Measurements from ENCODE around the gene FRMD4B.

FRMD4B gene

GRCh38 chr3:69359339-69359893 lies 26.5 kb downstream of the FRMD4B start:
- Histone ChIP-seq H3K4me1 (ENCODE audit: control insufficient read depth, insufficient read depth, low read length) (peaks cover 3% of the 10 kb centered on the region), H3K27me3 (replicated peaks; ENCODE audit: control insufficient read depth, insufficient read depth, low read length) (no peaks in the 10 kb centered on the region), H3K9ac (ENCODE audit: low read length) (no peak overlapping the region), H3K4me3 (ENCODE audit: low read length) (no peak overlapping the region), H3K36me3 (ENCODE audit: control insufficient read depth, insufficient read depth, low read length, severe bottlenecking) (no peaks in the 10 kb centered on the region), H3K9me3 (ENCODE audit: control insufficient read depth, low read length) (peaks cover 5% of the 10 kb centered on the region)
- no peak for DNase-seq (ENCODE audit: low read depth)

DNA sequence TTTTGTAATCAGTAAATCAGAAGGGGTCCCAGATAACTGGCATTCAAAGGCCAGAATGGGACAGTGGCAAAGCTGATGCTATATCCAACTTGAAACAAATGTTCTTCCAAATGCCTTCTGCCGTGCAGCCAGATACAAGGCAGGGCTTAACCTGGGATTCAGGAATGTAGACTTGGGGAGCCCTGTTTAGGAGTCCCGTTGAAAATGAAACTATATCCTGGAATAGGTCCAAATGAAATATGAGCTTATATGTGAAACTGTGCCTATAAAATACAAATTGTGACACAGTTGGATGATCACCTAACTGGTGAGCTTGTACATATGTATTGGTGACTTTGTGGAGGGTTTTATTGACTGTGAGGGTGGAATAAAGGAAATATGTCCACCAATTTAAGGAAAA lies 28.7 kb downstream of the FRMD4B start:
- no peak for DNase-seq (ENCODE audit: low read depth)
- no peaks in the 10 kb centered on the region for H3K4me1 ChIP-seq (ENCODE audit: control insufficient read depth, insufficient read depth, low read length)
- no peak overlapping the region for H3K4me3 ChIP-seq (ENCODE audit: low read length)

GRCh38 chr3:69354948-69355347 lies 30.9 kb downstream of the FRMD4B start:
- Histone ChIP-seq H3K9me3 (ENCODE audit: control insufficient read depth, low read length) (peaks cover 5% of the 10 kb centered on the region), H3K4me3 (ENCODE audit: low read length) (no peak overlapping the region), H3K9ac (ENCODE audit: low read length) (no peak overlapping the region), H3K27me3 (replicated peaks; ENCODE audit: control insufficient read depth, insufficient read depth, low read length) (no peaks in the 10 kb centered on the region), H3K36me3 (ENCODE audit: control insufficient read depth, insufficient read depth, low read length, severe bottlenecking) (no peaks in the 10 kb centered on the region), H3K4me1 (ENCODE audit: control insufficient read depth, insufficient read depth, low read length) (no peaks in the 10 kb centered on the region)
- DNase-seq (ENCODE audit: low read depth), result no peak

More for the DNA sequence above, 28.7 kb downstream of the FRMD4B start:
- Histone ChIP-seq H3K36me3 (ENCODE audit: control insufficient read depth, insufficient read depth, low read length, severe bottlenecking) (no peaks in the 10 kb centered on the region), H3K27me3 (replicated peaks; ENCODE audit: control insufficient read depth, insufficient read depth, low read length) (no peaks in the 10 kb centered on the region), H3K9ac (ENCODE audit: low read length) (no peak overlapping the region), H3K9me3 (ENCODE audit: control insufficient read depth, low read length) (peaks cover 5% of the 10 kb centered on the region)

GRCh38 chr3:69353503-69353902 lies 32.4 kb downstream of the FRMD4B start:
- Histone ChIP-seq H3K9ac (ENCODE audit: low read length) (no peak overlapping the region), H3K4me1 (ENCODE audit: control insufficient read depth, insufficient read depth, low read length) (no peaks in the 10 kb centered on the region), H3K27me3 (replicated peaks; ENCODE audit: control insufficient read depth, insufficient read depth, low read length) (no peaks in the 10 kb centered on the region), H3K9me3 (ENCODE audit: control insufficient read depth, low read length) (peaks cover under 1% of the 10 kb centered on the region), H3K36me3 (ENCODE audit: control insufficient read depth, insufficient read depth, low read length, severe bottlenecking) (no peaks in the 10 kb centered on the region), H3K4me3 (ENCODE audit: low read length) (no peak overlapping the region)
- no peak for DNase-seq (ENCODE audit: low read depth)

- Histone ChIP-seq H3K27me3 (replicated peaks; ENCODE audit: control insufficient read depth, insufficient read depth, low read length) (no peaks in the 10 kb centered on the region), H3K4me3 (ENCODE audit: low read length) (no peak overlapping the region), H3K4me1 (ENCODE audit: control insufficient read depth, insufficient read depth, low read length) (no peaks in the 10 kb centered on the region), H3K9ac (ENCODE audit: low read length) (no peak overlapping the region), H3K36me3 (ENCODE audit: control insufficient read depth, insufficient read depth, low read length, severe bottlenecking) (no peaks in the 10 kb centered on the region), H3K9me3 (ENCODE audit: control insufficient read depth, low read length) (no peaks in the 10 kb centered on the region)
- no peak for DNase-seq (ENCODE audit: low read depth)
These were observed 32.8 kb downstream of the FRMD4B start for GRCh38 chr3:69353088-69353478.

- H3K4me1 ChIP-seq (ENCODE audit: control insufficient read depth, insufficient read depth, low read length), result no peaks in the 10 kb centered on the region
- H3K9me3 ChIP-seq (ENCODE audit: control insufficient read depth, low read length), result no peaks in the 10 kb centered on the region
- no peak overlapping the region for H3K4me3 ChIP-seq (ENCODE audit: low read length)
- H3K27me3 ChIP-seq (replicated peaks; ENCODE audit: control insufficient read depth, insufficient read depth, low read length), result no peaks in the 10 kb centered on the region
- no peak for DNase-seq (ENCODE audit: low read depth)
- no peak overlapping the region for H3K9ac ChIP-seq (ENCODE audit: low read length)
- no peaks in the 10 kb centered on the region for H3K36me3 ChIP-seq (ENCODE audit: control insufficient read depth, insufficient read depth, low read length, severe bottlenecking)
These were observed 33.4 kb downstream of the FRMD4B start for GRCh38 chr3:69352305-69353087.

DNA sequence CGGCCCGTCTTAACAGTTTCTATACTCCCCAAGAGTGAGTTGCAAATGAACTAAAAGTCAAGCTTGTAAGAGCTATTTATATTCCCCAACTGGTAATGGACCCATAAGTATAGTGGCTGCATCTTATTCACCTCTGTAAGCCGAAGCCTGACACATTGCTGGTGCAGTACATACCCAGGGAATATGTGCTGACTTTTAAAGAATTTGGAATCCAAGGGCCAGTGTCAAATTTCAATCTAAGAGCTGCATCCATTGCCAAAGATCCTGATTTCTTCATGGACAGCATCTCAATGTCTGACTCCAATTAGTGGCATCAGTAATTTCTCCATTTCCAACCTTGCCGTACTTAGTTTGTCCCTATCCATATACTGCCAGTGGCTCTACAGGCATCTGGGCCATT lies 42.0 kb downstream of the FRMD4B start:
- Histone ChIP-seq H3K9me3 (ENCODE audit: control insufficient read depth, low read length) (no peaks in the 10 kb centered on the region), H3K4me3 (ENCODE audit: low read length) (no peak overlapping the region), H3K36me3 (ENCODE audit: control insufficient read depth, insufficient read depth, low read length, severe bottlenecking) (no peaks in the 10 kb centered on the region), H3K4me1 (ENCODE audit: control insufficient read depth, insufficient read depth, low read length) (peaks cover 6% of the 10 kb centered on the region), H3K27me3 (replicated peaks; ENCODE audit: control insufficient read depth, insufficient read depth, low read length) (no peaks in the 10 kb centered on the region), H3K9ac (ENCODE audit: low read length) (no peak overlapping the region)
- DNase-seq (ENCODE audit: low read depth), result peak; percentile 84

DNA sequence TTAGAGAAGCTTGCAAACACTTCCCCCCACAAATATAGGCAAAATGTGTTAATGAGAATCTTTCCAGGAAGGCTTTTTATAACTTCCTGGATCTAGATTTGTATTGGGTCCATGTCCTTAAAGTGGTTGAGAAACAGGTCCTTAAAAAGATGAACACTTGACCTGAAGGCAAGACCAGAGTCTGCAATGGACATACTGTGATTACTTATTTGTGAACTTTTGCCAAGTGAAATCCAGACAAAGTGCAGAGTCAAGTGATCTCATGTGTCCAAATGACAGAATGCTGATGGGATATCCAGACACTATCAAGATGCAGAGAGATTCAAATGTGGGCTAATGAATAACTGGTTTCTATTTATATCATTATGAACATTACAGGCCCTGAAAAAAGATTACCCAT lies 43.8 kb downstream of the FRMD4B start:
- Histone ChIP-seq H3K36me3 (ENCODE audit: control insufficient read depth, insufficient read depth, low read length, severe bottlenecking) (no peaks in the 10 kb centered on the region), H3K4me1 (ENCODE audit: control insufficient read depth, insufficient read depth, low read length) (peaks cover 6% of the 10 kb centered on the region), H3K9me3 (ENCODE audit: control insufficient read depth, low read length) (no peaks in the 10 kb centered on the region), H3K4me3 (ENCODE audit: low read length) (no peak overlapping the region), H3K27me3 (replicated peaks; ENCODE audit: control insufficient read depth, insufficient read depth, low read length) (no peaks in the 10 kb centered on the region), H3K9ac (ENCODE audit: low read length) (no peak overlapping the region)
- DNase-seq (ENCODE audit: low read depth), result no peak

DNA sequence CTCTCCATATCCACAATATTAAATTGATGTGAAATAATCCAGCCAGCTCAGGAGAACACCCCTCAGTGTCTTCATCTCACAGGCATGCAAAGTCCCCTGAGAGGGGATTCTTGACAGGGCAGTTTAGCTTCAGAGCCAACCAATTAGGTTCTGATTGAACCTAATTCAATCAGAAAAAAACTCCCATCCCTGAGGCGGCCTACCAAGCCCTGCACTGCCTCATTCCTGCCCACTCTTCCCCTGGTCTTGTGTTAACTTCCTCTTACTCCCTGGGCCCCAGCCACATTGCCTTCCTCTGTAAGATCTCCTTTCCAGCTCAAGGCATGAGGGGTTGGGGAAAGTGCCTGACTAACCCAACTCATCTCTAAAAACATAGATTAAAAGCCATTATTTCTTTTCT lies 46.1 kb downstream of the FRMD4B start:
- Histone ChIP-seq H3K9me3 (ENCODE audit: control insufficient read depth, low read length) (no peaks in the 10 kb centered on the region), H3K27me3 (replicated peaks; ENCODE audit: control insufficient read depth, insufficient read depth, low read length) (no peaks in the 10 kb centered on the region), H3K4me1 (ENCODE audit: control insufficient read depth, insufficient read depth, low read length) (peaks cover 6% of the 10 kb centered on the region), H3K36me3 (ENCODE audit: control insufficient read depth, insufficient read depth, low read length, severe bottlenecking) (no peaks in the 10 kb centered on the region), H3K4me3 (ENCODE audit: low read length) (no peak overlapping the region), H3K9ac (ENCODE audit: low read length) (no peak overlapping the region)
- DNase-seq (ENCODE audit: low read depth), result peak; percentile 24

DNA sequence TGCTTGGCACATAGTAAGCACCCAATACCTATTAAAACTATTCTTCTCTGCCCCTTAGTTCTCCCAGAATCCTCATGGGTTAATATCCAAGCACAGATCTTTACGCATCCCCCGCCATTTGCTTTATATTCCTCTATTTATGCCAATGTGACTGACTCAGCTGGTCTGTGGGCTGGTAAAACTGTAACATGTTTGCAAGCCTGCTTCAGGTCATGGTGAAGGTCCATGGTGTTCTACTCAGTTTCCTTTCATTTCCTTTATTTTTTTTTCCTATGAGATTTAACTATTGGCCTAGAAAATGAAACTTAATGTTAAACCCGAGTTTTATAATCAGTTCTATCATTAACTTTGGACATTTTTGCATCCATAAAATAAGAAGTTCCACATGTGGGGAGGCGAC lies 47.0 kb downstream of the FRMD4B start:
- peaks cover 2% of the 10 kb centered on the region for H3K27me3 ChIP-seq (replicated peaks; ENCODE audit: control insufficient read depth, insufficient read depth, low read length)
- H3K4me3 ChIP-seq (ENCODE audit: low read length), result no peak overlapping the region
- no peaks in the 10 kb centered on the region for H3K9me3 ChIP-seq (ENCODE audit: control insufficient read depth, low read length)
- no peak overlapping the region for H3K9ac ChIP-seq (ENCODE audit: low read length)
- H3K4me1 ChIP-seq (ENCODE audit: control insufficient read depth, insufficient read depth, low read length), result peaks cover 3% of the 10 kb centered on the region
- no peak for DNase-seq (ENCODE audit: low read depth)
- no peaks in the 10 kb centered on the region for H3K36me3 ChIP-seq (ENCODE audit: control insufficient read depth, insufficient read depth, low read length, severe bottlenecking)

DNA sequence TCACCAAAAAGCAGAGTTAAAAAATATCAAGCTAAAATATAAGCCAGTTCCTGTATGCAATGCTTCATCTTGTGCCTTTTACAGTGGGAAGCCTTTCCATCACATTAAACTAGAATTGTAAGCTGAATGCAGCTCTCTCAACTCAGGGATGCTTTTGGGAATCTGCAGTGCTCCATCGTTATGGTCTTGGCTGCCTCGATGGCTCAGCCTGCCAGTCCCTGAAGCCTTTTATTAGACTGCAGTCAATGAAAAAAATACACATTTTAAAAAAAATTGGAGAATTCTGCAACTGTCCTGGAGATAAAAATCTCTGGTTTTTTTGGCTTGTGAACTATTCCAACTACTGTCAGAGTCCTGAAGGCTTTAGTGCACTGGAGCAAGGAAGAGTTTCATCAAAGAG lies 53.0 kb downstream of the FRMD4B start:
- Histone ChIP-seq H3K27me3 (replicated peaks; ENCODE audit: control insufficient read depth, insufficient read depth, low read length) (peaks cover 10% of the 10 kb centered on the region), H3K36me3 (ENCODE audit: control insufficient read depth, insufficient read depth, low read length, severe bottlenecking) (no peaks in the 10 kb centered on the region), H3K4me1 (ENCODE audit: control insufficient read depth, insufficient read depth, low read length) (no peaks in the 10 kb centered on the region), H3K4me3 (ENCODE audit: low read length) (no peak overlapping the region), H3K9me3 (ENCODE audit: control insufficient read depth, low read length) (no peaks in the 10 kb centered on the region), H3K9ac (ENCODE audit: low read length) (no peak overlapping the region)
- no peak for DNase-seq (ENCODE audit: low read depth)

All from adipocyte (in vitro differentiated cells).